NCI-H2227 (cell line): Measurements from ENCODE around the gene NPDC1.

Experiments
- DNase-seq: peaks from one replicate; lab custom pipeline; 2025; ENCODE audit not compliant: unreplicated experiment; lab: John Stamatoyannopoulos, UW

The NPDC1 gene

GRCh38 chr9:137046088-137046787 is at the start of gene NPDC1:
Gene NPDC1 (minus strand): TSS chr9:137046177. CDS start chr9:137045989, 188 bp downstream.
- peak; percentile 73 for DNase-seq

GRCh38 chr9:137089232-137089947 is 43.4 kb upstream of the NPDC1 start:
- no peak for DNase-seq

- DNase-seq, result no peak
These were observed 42.1 kb upstream of the NPDC1 start for GRCh38 chr9:137088121-137088520.

- peak; percentile 21 for DNase-seq
These were observed 41.5 kb upstream of the NPDC1 start for GRCh38 chr9:137087409-137087925.

- DNase-seq, result peak; percentile 99
These were observed 40.8 kb upstream of the NPDC1 start, which contains the start of gene MAN1B1 for GRCh38 chr9:137086531-137087408. Gene MAN1B1 (plus strand): TSS chr9:137086985. CDS start chr9:137087000, 15 bp downstream.

GRCh38 chr9:137085920-137086530 is 40.0 kb upstream of the NPDC1 start:
- peak; percentile 41 for DNase-seq

- DNase-seq, result no peak
These were observed 38.5 kb upstream of the NPDC1 start for GRCh38 chr9:137084526-137084925.

GRCh38 chr9:137083394-137084004 is 37.5 kb upstream of the NPDC1 start:
- no peak for DNase-seq

GRCh38 chr9:137082925-137083290 is 36.9 kb upstream of the NPDC1 start:
- DNase-seq, result no peak

GRCh38 chr9:137082222-137082924 is 36.4 kb upstream of the NPDC1 start:
- no peak for DNase-seq

- no peak for DNase-seq
These were observed 34.5 kb upstream of the NPDC1 start for GRCh38 chr9:137080260-137081122.

GRCh38 chr9:137079401-137079787 is 33.4 kb upstream of the NPDC1 start:
- DNase-seq, result no peak

GRCh38 chr9:137078701-137079400 is 32.9 kb upstream of the NPDC1 start:
- DNase-seq, result no peak

GRCh38 chr9:137077758-137078693 is 32.0 kb upstream of the NPDC1 start:
- DNase-seq, result no peak

- peak; percentile 53 for DNase-seq
These were observed 31.2 kb upstream of the NPDC1 start, which contains the start of gene UAP1L1 for GRCh38 chr9:137077010-137077747. Gene UAP1L1 (plus strand): TSS chr9:137077517. CDS start chr9:137077533, 16 bp downstream.

GRCh38 chr9:137076636-137077009 is 30.6 kb upstream of the NPDC1 start:
- DNase-seq, result no peak
